Spinal cord (tissue), 10 donors: ENCODE measurements around the gene SYP. TPM values are rescaled to one million over a fixed set of nuclear protein-coding genes. Genes with fewer than 3 reads are reported as not detected.

Experiments used
- DNase-seq, 6 donors: peaks; one replicate each; pipeline versions ENCODE4 v3.0.0 to v3.0.0-alpha.2; 2013 to 2015; ENCODE audit warnings: low spot score in 6 of 6, low read depth in 4 of 6
- H3K27ac ChIP-seq: one replicate; pipeline ENCODE4 v1.5.1; 2013; ENCODE audit warnings: low read depth, low read length, control low read depth
- H3K27me3 ChIP-seq: one replicate; pipeline ENCODE4 v1.6.1; 2013; ENCODE audit warnings: low read length; ENCODE audit not compliant: control insufficient read depth, insufficient read depth
- H3K36me3 ChIP-seq: one replicate; pipeline ENCODE4 v1.6.1; 2013; ENCODE audit warnings: low read length; ENCODE audit not compliant: control insufficient read depth, insufficient read depth
- H3K4me1 ChIP-seq: one replicate; pipeline ENCODE4 v1.6.1; 2013; ENCODE audit warnings: low read length; ENCODE audit not compliant: control insufficient read depth, insufficient read depth
- H3K4me3 ChIP-seq: one replicate; pipeline ENCODE4 v1.5.1; 2013; ENCODE audit warnings: low read depth, low read length, control low read depth
- H3K9me3 ChIP-seq: one replicate; pipeline ENCODE4 v1.6.1; 2013; ENCODE audit warnings: low read length; ENCODE audit not compliant: control insufficient read depth, insufficient read depth
- WGBS: methylation state at CpG from one replicate; pipeline ENCODE4 v1.1.5; 2013; ENCODE audit warnings: missing lambda C conversion rate; ENCODE audit not compliant: insufficient coverage; 5-methylcytosine and 5-hydroxymethylcytosine counted together
- polyA plus RNA-seq, 2 donors: library from polyadenylated mRNA; unstranded; fragments of 120-200 nt; gene quantifications; one replicate each; pipeline ENCODE4 v1.2.1, GENCODE V29; 2013; ENCODE audit not compliant: insufficient read length in 2 of 2
- total RNA-seq, 2 donors: library from RNA; depleted of rRNA in 1 of 2; stranded (reverse); fragments of 120-200 nt in 1 of 2; fragments of >200 nt in 1 of 2; gene quantifications; one replicate each; pipeline versions ENCODE4 v1.2.3 to v1.2.4, GENCODE V29; 2013 to 2014
- donor health status: healthy.

SYP gene
- total and polyA plus RNA-seq, 4 donors: 83.5 to 344 (median 245) TPM

DNA sequence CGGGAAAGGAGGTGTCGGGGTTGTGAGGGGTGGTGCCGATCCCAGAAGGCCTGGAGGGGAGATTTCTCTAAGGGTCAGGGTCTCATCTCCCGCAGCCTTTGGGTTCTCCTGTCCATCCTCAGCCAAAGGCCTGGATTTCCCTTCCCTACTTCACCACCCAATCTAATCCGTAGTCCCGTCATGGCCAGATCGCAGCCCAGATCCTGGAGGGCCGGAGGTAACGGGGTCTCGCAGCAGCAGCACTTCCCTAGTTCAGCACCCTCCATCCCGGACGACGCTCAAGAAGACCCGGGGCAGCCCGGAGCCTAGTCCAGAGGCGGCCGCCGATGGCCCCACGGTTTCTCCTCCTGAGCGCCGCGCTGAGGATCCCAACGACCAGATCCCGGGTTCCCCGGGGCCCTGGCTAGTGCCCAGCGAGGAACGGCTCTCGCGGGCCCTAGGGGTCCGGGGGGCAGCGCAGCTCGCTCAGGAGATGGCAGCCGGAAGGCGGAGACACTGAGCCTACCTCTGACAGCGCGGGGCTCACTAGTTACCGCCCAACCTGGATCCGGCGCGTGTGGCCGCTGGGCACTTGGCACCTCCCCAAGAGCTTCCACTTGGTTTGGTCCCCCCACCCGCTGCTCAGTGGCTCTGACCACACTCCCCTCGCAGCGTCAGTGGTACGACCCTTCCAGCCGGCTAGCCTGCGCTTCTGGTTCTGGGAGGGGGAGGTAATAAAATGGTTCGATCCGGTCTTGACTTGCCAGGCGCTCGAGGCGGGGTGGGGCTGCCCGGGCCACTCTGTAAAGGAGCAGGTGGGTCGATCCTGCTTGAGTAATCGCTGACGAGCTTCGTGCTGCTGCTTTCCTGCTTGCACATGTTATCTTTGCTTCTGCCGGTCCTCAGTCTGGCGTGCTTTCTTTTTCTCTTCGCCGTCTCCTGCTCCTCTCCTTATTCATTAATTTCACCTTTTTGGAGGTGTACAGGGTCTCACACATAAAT, 33.8 kb downstream of the SYP start:
- Histone ChIP-seq H3K27me3 (no peaks in the 10 kb centered on the region), H3K36me3 (peaks cover 5% of the 10 kb centered on the region), H3K9me3 (no peaks in the 10 kb centered on the region), H3K27ac (peak overlapping the region; percentile 85), H3K4me3 (peak overlapping the region; percentile 33), H3K4me1 (peaks cover 32% of the 10 kb centered on the region)
- DNase-seq: peak in 3 of 6 donors; percentile 57 to 94 (median 89)
- 32% methylated on average over 56 of the region's 61 CpGs for WGBS

DNA sequence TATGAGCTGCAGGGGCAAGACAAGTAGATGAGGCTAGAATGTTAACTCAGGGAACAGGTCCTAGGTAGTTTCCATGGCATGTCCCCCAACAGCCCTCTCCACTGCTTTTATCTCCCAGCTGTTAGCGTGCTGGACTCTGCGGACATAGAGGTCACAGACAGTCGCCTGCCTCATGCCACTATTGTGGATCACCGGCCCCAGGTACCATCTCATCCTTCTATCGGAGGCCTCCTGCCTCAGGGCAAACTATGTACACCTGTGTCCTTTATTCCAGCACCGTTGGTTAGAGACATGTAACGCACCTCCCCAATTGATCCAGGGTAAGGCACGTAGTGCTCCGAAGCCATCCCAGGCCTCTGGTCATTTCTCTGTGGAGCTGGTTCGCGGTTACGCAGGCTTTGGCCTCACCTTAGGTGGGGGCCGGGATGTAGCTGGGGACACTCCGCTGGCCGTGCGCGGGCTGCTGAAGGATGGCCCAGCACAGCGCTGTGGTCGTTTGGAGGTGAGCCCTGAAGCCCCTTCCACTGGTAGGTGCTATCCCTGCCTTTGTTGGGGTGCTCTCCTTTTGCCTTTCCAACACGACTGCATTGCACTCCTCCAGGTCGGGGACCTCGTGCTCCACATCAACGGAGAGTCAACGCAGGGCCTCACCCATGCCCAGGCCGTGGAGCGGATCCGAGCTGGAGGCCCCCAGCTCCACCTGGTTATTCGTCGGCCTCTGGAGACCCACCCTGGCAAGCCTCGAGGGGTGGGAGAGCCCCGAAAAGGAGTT, 35.2 kb downstream of the SYP start:
- no peak for DNase-seq
- no peak overlapping the region for H3K4me3 ChIP-seq
- 83% methylated on average over 31 of the region's 31 CpGs for WGBS
- H3K9me3 ChIP-seq: no peaks in the 10 kb centered on the region
- no peaks in the 10 kb centered on the region for H3K27me3 ChIP-seq
- peaks cover 5% of the 10 kb centered on the region for H3K36me3 ChIP-seq
- H3K27ac ChIP-seq: peak overlapping the region; percentile 91
- H3K4me1 ChIP-seq: peaks cover 32% of the 10 kb centered on the region

DNA sequence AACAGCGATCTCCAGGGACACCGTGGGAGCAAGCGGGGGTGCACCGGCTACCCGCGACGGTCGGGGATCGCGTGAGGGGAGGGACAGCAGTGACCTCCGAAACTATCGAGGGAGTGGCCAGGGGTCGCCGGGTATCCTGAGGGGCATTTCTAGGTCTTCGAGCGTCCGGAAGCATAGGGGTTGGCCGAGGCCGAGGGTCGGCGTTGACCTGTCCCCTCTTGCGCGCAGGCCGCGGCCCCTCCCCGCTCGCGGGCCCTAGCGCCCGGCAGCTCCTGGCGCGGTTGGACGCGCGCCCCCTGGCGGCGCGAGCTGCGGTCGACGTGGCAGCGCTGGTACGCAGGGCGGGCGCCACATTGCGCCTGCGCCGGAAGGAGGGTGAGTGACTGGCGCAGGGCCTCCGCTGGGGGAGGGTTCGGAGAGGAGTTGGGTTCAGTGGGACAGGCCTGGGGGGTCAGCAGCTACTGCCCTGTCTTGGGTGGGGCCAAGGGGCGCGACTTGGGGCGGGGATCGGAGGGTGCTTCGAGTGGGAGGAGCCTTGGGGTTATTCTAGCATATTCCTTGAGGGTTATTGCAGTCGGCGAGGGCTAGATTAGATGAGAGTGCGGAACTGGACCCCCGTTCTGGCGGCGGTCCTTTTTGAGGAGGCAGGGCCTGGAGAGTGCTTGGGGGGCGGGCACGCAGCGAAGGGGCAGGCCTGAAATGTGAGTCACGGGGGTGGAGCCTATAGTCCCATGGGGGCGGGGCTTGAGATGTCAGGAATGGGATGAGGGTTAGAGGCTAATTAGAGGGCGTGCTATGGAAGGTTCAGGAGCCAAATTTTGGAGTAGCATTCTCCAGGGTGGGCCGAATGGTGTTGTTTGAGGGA, 36.2 kb downstream of the SYP start:
- peak overlapping the region; percentile 91 for H3K27ac ChIP-seq
- H3K27me3 ChIP-seq: no peaks in the 10 kb centered on the region
- H3K4me1 ChIP-seq: peaks cover 32% of the 10 kb centered on the region
- DNase-seq: peak in 3 of 6 donors; percentile 59 to 92 (median 92)
- peak overlapping the region; percentile 35 for H3K4me3 ChIP-seq
- H3K9me3 ChIP-seq: no peaks in the 10 kb centered on the region
- WGBS: 22% methylated on average over 69 of the region's 69 CpGs
- H3K36me3 ChIP-seq: peaks cover 5% of the 10 kb centered on the region

DNA sequence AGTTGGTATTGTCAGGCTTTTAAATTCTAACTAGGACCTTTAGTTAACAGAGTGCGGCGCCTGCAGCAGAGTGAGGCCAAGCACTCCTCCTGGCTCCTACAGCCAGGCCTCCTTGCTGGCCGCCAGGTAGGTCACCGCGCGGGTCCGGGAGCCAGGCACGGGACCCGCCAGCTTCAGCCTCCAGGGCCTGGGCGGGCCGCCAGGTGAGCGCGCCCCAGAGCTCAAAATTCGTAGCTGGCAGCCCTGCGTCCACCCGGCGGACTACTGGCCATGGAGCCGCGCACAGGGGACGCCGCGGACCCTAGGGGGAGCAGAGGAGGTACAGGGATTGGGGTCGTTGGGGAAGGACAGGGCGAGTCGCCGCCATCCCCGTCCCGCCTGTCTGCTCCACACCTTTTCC, 37.4 kb downstream of the SYP start, which contains the start of gene MAGIX:
MAGIX (plus strand) TSS at position 139 of the 400 bp plus-strand sequence; CDS start at position 271, 132 bp downstream.
- 32% methylated on average over 22 of the region's 28 CpGs for WGBS
- peaks cover 5% of the 10 kb centered on the region for H3K36me3 ChIP-seq
- H3K27ac ChIP-seq: peak within 1 kb of the TSS; percentile 73
- peaks cover 32% of the 10 kb centered on the region for H3K4me1 ChIP-seq
- peak within 1 kb of the TSS; percentile 35 for H3K4me3 ChIP-seq
- no peak for DNase-seq
- no peaks in the 10 kb centered on the region for H3K27me3 ChIP-seq
- H3K9me3 ChIP-seq: no peaks in the 10 kb centered on the region

DNA sequence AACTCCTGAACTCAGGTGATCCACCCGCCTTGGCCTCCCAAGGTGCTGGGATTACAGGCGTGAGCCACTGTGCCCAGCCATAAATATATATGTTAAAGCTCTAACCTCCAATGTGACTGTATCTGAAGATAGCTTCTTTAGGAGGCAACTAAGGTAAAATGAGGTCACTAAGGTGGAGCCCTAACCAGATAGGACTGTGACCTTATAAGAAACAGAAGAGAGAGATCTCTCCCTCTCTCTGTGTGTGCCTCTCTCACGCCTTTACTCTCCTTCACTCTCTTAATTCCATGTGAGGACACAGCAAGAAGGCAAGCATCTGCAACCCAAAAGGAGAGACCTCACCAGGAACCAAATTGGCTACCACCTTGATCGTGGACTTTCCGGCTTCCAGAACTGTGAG, 38.4 kb downstream of the SYP start:
- WGBS: no CpG with 5 or more reads among the region's 5 CpGs
- Histone ChIP-seq H3K27me3 (no peaks in the 10 kb centered on the region), H3K4me1 (peaks cover 22% of the 10 kb centered on the region), H3K4me3 (no peak overlapping the region), H3K36me3 (peaks cover 5% of the 10 kb centered on the region), H3K9me3 (no peaks in the 10 kb centered on the region), H3K27ac (no peak overlapping the region)
- DNase-seq: no peak

DNA sequence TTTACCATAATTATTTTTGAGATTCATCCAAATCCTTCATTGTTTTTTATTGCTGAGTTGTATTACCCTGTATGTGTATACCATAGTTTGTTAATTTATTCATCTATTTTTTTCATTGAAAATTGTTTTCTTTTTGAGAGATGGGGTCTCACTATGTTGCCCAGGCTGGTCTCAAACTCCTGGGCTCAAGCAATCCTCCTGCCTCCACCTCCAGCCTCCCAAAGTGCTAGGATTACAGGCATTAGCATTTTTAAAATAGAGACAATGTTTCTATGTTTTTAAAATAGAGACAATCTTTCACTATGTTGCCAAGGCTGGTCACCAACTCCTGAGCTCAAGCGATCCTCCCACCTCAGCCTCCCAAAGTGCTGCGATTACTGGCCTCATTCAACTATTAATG, 39.1 kb downstream of the SYP start:
- no peaks in the 10 kb centered on the region for H3K27me3 ChIP-seq
- DNase-seq: no peak
- H3K27ac ChIP-seq: no peak overlapping the region
- no peaks in the 10 kb centered on the region for H3K9me3 ChIP-seq
- H3K36me3 ChIP-seq: peaks cover 5% of the 10 kb centered on the region
- no peak overlapping the region for H3K4me3 ChIP-seq
- WGBS: no CpG with 5 or more reads among the region's 2 CpGs
- peaks cover 16% of the 10 kb centered on the region for H3K4me1 ChIP-seq

DNA sequence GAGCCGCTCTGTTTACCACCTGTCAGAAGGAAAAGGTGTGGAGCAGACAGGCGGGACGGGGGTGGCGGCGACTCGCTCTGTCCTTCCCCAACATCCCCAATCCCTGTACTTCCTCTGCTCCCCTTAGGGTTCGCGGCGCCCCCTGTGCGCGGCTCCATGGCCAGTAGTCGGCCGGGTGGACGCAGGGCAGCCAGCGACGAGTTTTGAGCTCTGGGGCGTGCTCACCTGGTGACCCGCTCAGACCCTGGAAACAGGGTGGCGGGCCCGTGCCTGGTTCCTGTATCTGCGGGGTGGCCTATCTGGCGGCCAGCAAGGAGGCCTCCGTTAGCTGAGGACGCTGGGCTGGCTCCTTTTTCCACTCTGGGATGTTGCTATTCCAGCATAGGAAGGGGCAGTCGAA, 42.8 kb downstream of the SYP start:
- Histone ChIP-seq H3K27me3 (no peaks in the 10 kb centered on the region), H3K4me3 (no peak overlapping the region), H3K36me3 (no peaks in the 10 kb centered on the region), H3K9me3 (no peaks in the 10 kb centered on the region), H3K4me1 (no peaks in the 10 kb centered on the region), H3K27ac (no peak overlapping the region)
- WGBS: 48% methylated on average over 23 of the region's 25 CpGs
- DNase-seq: no peak

DNA sequence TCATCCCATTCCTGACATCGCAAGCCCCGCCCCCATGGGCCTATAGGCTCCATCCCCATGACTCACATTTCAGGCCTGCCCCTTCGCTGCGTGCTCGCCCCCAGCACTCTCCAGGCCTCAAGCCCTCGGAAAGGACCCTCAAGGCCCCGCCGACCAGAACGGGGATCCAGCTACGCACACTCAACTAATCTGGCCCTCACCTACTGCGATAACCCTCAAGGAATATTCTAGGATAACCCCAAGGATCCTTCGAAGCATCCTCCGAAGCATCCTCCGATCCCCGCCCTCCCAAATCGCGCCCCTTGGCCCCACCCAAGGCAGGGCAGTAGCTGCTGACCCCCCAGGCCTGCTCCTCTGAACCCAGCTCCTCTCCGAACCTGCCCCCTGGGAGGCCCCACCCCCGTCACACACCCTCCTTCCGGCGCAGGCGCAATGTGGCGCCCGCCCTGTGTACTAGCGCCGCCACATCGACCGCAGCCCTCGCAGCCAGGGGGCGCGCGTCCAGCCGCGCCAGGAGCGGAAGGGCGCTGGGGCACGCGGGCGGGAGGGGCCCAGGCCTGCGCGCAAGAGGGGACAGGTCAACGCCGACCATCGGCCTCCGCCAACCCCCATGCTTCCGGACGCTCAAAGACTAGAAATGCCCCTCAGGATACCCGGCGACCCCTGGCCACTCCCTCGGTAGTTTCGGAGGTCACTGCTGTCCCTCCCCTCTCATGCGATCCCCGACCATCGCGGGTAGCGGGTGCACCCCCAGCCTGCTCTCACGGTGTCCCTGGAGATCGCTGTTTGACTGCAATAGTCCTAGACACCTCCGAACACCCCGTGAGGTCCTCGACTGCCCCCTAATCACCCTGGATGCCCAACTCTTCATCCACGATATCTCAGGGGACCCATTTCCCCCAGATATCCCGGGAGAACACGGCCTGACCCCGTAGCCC, 43.8 kb downstream of the SYP start:
- 30% methylated on average over 62 of the region's 65 CpGs for WGBS
- Histone ChIP-seq H3K9me3 (no peaks in the 10 kb centered on the region), H3K4me1 (no peaks in the 10 kb centered on the region), H3K27me3 (no peaks in the 10 kb centered on the region), H3K27ac (peak overlapping the region; percentile 97), H3K4me3 (peak overlapping the region; percentile 58), H3K36me3 (no peaks in the 10 kb centered on the region)
- peak in 5 of 6 donors; percentile 52 to 96 (median 69) for DNase-seq
